ENCODE results near the gene ATG9B.
"Not testable (repeated sequence)": the region's sequence is repeated elsewhere in the genome, so short reads cannot be mapped to it uniquely, and the experiment has no call there.

ATG9B gene

DNA sequence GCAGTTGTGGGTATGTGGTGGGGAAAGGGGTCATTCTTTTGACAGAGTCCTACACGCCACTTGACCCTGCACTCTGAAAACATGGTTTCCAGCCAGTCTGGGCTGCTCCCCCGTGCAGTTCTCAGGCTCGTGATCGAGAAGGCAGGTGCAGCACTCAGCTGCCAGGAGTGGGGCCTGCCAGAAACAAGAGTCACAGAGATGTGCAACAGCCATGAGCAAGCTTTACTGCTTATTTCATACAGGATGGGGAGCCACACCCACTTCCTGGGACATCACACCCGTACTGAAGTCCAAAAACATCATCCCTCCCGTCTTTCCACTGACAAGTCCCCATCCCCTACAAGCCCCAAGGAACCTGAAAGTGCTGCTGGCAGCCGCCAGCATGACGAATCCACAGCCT is 9.3 kb downstream of the ATG9B start:
- DNase-seq, result no peak

- DNase-seq, result no peak
These were observed 10.4 kb downstream of the ATG9B start for GRCh38 chr7:151013733-151014497.

DNA sequence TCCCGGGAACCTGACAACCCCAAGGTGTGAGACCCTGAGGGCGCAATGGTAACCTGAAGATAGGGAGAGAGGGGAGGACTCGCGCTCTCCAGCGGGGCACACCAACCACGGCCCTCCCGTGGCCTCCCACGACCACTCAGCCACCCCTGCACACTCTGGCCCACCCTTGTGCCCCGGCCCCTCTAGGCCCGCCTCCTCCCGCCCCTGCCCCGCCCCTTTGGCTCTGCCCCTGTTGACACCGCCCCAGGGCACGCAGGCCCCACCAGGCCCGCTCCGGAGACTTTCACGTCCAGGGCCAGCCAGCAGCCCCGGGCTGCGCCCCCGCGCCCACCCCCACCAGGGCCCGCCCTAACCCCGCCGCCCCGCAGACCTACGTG is 10.9 kb downstream of the ATG9B start:
- no peak for DNase-seq

GRCh38 chr7:151012911-151013347 is 11.4 kb downstream of the ATG9B start:
- DNase-seq, result no peak

- no peak for DNase-seq
These were observed 12.1 kb downstream of the ATG9B start for GRCh38 chr7:151012031-151012692.

GRCh38 chr7:151011616-151012015 is 12.7 kb downstream of the ATG9B start:
- not testable (repeated sequence) for DNase-seq

GRCh38 chr7:151011097-151011409 is 13.2 kb downstream of the ATG9B start:
- no peak for DNase-seq

DNA sequence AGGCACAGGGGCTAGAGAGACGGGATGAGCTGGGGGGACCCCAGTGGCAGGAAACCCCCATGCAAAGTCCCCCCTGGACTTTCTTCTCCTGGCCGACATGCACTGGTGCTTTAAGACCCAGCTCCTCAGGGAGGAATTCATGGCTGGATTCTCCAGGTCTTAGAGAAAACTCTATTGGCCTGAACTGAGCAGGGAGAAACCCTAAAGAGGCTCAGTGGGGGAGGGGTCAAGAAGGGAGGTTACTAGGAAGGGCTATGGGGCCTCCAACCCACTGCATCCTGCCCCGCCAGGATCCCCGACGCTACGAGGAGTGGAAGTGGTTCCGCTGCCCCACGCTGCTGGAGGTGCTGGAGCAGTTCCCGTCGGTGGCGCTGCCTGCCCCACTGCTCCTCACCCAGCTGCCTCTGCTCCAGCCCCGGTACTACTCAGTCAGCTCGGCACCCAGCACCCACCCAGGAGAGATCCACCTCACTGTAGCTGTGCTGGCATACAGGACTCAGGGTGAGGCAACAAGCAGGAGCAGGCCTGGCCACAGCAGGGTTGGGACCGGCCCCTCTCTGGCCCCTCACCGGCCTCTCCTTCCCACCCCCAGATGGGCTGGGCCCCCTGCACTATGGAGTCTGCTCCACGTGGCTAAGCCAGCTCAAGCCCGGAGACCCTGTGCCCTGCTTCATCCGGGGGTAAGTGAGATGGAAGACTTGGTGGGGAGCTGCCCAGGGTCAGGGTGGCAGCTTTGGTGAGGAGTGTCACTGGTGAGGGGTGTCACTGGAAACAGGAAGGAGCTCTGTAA is 13.8 kb downstream of the ATG9B start:
- no peak for DNase-seq

DNA sequence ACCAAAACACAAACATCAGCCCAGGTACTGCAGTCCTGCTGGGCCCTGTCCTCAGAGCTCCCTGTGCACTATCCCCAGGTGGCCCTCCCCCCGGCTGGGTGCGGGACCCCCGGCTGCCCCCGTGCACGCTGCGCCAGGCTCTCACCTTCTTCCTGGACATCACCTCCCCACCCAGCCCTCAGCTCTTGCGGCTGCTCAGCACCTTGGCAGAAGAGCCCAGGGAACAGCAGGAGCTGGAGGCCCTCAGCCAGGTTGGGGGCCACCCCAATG is 14.3 kb downstream of the ATG9B start:
- DNase-seq, result no peak

GRCh38 chr7:151009327-151010036 is 14.8 kb downstream of the ATG9B start:
- no peak for DNase-seq

- DNase-seq, result no peak
These were observed 15.6 kb downstream of the ATG9B start for GRCh38 chr7:151008511-151009323.

DNA sequence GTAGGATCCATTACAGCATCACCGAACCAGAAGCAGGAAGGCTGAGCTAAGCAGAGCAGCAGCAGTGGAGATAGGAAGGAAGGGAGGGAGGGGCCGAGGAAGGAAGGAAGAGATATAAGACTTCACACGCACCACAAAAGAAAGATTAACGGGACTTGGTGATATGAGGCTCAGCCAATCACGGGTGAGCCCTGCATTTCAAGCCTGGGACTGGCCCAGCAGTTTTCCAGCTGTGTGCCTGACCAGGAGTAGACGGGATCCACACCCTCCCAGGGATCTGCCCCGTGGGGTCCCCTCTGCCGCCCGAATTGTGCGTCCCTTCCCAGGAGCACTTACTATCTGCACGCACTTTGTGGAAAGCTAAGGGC is 16.2 kb downstream of the ATG9B start:
- DNase-seq, result no peak

DNA sequence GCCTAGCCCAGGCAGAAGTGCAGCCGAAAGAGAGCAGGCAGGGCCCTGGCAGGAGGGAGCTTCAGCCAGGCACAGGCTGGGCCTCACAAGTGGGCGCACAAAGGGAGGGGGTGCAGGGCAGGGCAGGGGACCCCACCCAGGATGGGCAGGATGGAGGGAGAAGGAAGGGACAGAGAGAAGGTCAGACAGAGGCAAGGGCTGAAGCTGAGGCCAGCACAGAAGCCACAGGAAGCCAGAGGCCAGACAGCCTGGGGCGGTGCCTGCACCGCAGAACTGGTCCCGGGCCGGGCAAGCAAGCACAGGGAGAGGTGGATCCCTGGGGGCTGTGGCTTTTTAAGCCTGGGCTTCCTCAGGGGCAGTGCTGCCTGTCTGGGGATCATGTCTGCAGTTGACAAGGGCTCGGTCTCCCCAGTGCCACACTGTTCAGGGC is 16.8 kb downstream of the ATG9B start:
- no peak for DNase-seq

GRCh38 chr7:151006590-151007300 is 17.5 kb downstream of the ATG9B start:
- DNase-seq, result no peak

DNA sequence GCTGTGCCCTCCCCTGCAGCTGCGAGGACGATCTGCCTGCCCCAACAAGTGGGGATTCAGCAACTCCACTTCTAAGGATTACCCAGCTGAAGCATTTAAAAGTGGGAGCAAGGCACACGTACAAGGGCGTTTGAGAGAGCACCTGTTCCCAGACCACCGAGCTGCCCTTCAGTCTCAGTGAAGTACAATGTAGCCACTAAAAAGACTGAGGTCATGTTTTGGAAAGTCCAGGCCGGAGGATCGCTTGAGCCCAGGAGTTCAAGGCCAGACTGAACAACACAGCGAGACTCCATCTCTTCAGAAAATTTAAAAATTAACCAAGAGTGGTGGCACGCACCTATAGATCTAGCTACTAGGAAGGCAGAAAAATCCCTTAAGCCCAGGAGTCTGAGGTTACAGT is 18.7 kb downstream of the ATG9B start:
- DNase-seq, result no peak

DNA sequence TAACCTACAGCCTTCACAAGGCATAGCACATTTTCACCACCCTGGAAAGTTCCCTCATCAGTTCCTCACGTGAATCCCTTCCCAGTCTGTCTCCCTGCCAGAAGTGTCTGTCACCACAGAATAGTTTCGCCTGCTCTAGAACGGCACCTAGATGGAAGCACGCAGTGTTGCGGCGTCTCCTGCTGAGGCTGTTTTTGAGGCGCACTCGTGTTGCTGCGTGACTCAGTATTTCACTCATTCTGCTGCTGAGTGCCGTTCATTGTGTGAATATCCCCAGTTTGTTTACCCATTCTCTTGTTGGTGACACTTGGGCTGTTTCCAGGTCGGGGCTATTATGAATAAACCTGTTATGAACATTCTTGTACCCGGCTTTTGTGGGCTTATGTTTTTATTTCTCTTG is 20.7 kb downstream of the ATG9B start:
- DNase-seq, result no peak

- no peak for DNase-seq
These were observed 22.7 kb downstream of the ATG9B start for GRCh38 chr7:151001546-151001945.

DNA sequence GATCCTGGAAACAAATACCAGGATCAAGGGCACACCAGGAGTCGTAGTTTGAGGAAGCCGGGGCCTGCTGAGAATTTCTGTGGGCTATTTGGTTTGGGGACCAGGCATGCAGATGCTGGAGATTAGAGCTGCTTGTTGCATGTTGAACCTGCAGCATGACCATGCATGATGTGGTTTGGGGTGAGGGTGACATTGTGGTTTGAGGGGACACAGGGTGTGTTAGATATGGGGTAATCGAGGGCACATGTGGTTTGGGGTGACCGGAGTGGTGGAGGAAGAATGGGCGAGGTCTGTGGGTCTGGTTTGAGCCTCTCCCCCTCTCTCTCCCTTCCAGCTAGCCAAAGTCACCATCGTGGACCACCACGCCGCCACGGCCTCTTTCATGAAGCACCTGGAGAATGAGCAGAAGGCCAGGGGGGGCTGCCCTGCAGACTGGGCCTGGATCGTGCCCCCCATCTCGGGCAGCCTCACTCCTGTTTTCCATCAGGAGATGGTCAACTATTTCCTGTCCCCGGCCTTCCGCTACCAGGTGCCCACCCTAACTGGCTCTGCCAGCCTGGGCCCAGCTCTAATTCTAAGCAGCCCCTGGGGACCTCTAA is 23.3 kb downstream of the ATG9B start:
- DNase-seq, result no peak

GRCh38 chr7:150999497-151000230 is 24.6 kb downstream of the ATG9B start:
- no peak for DNase-seq

DNA sequence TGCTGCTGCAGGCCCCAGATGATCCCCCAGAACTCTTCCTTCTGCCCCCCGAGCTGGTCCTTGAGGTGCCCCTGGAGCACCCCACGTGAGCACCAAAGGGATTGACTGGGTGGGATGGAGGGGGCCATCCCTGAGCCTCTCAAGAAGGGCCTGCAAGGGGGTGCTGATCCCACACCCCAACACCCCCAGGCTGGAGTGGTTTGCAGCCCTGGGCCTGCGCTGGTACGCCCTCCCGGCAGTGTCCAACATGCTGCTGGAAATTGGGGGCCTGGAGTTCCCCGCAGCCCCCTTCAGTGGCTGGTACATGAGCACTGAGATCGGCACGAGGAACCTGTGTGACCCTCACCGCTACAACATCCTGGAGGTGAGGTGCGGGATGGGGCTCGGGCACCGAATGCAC is 25.3 kb downstream of the ATG9B start:
- DNase-seq, result no peak

DNA sequence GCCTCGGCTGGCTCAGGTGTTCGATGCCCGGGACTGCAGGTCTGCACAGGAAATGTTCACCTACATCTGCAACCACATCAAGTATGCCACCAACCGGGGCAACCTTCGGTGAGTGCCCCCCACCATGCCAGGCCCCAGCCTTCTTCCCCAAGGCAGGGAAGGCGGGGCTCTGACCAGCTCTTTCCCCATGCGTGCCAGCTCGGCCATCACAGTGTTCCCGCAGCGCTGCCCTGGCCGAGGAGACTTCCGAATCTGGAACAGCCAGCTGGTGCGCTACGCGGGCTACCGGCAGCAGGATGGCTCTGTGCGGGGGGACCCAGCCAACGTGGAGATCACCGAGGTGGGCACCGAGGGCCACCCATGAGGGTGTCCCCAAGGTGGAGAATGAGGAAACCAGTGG is 26.0 kb downstream of the ATG9B start:
- DNase-seq, result no peak
